GM08714 (cell line): ENCODE measurements around the gene CPSF3.
"Not testable (repeated sequence)": the region's sequence is repeated elsewhere in the genome, so short reads cannot be mapped to it uniquely, and the experiment has no call there.

Experiments used
- H3K4me3 ChIP-seq: fragments of 200-500 bp; sonication (Bioruptor generic); 2 replicates; pipeline ENCODE4 v1.5.1; 2014; ENCODE audit warnings: mild to moderate bottlenecking, low read length, inconsistent platforms
- ZNF274 ChIP-seq: IDR thresholded peaks from 2 replicates; pipeline ENCODE4 v1.6.1; 2012; ENCODE audit warnings: mild to moderate bottlenecking, low read depth, low read length

CPSF3 gene

DNA sequence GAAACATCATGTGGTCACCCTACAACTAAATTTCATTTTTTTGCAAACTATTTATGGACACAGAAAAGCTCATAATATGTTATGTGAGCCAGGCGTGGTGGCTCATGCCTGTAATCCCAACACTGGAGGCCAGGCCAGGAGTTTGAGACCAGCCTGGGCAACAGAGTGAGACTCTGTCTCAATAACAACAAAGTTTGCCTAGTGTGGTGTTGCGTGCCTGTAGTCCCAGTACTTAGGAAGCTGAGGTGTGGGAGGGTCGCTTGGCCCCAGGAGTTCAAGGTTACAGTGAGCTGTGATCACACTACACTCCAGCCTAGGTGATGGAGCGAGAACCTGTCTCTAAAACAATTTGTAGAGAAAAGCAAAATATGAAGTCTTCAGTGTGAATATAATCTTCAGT, 56.7 kb downstream of the CPSF3 start:
- H3K4me3 ChIP-seq: no peak overlapping the region
- TF ChIP-seq ZNF274: no peak

DNA sequence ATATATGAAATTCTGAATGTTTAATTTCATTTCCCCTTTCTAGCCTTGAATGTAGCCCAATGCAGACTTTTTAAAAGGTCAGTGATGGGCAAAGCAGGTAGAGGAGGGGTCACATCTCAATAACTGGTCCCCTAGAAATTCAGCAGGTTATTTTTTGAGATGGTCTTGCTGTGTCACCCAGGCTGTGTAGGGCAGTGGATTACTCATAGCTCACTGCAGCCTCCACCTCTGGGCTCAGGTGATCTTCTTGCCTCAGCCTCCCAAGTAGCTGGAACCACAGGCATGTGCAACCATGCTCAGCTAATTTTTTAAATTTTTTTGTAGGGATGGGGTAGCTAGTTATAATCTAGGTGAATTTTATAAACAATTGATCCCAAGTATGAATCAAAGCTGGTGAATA, 59.7 kb downstream of the CPSF3 start:
- no peak overlapping the region for H3K4me3 ChIP-seq
- no peak for TF ChIP-seq ZNF274

DNA sequence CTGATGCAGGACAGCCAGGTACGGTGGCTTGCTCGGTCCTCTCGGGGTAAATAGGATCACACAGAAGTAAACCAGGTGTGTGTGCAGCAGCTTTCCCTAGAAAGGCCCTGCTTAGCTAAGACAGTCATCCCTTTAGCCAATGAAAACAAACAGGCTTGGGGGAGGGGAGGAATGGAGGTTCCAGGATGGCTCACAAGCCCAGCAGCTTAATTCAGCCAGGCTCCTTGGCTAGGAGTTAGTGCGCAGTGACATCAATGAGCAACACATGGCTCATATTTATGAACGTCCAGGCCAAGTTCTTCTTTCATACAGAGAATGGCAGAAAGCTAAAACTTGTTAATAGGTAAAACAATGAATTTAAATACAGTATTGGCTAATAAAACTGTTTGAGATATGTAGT, 61.1 kb downstream of the CPSF3 start:
- no peak overlapping the region for H3K4me3 ChIP-seq

DNA sequence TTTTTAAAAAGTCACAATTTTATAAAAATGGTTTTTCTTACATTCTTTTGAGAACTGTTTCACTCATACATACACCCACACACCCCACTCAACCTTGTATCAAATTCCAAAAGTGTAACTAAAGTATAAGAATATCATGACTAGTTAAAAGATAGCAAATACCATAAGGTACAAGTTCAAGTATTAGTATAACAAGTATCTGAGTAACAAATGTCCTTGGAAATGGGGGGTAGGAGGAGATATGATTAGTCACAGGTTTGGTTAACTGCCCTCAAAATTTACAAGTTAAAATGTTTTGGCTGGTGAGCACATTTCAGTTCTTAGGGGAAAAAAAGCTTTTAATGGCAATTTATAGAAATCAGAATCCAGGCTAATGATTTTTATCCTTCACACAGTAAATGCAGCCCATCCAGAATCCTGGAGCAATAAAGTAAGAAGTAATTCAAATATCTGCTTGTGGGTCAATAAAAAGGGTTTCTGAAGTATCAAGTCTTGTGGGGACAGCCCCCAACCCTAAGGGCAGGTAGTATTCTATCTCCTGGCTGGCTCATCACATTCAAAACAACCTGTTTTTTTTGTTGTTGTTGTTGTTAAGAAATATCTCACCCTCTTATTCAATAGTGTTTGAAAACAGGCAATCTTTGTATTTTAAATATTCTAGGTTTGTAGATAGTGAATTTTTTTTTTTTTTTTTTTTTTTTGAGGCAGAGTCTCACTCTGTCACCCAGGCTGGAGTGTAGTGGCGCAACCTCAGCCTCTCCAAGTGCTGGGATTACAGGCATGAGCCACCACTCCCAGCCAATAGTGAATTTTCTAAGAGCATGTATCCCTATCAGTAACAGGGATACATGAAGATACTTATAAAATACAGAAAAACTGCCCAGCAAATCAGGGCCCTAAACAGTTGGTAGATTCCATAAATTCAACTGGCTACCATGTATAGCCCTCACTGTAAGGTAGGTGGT, 65.4 kb downstream of the CPSF3 start:
- no peak overlapping the region for H3K4me3 ChIP-seq
- no peak for TF ChIP-seq ZNF274

More for the DNA sequence above, 61.1 kb downstream of the CPSF3 start:
- no peak for TF ChIP-seq ZNF274

DNA sequence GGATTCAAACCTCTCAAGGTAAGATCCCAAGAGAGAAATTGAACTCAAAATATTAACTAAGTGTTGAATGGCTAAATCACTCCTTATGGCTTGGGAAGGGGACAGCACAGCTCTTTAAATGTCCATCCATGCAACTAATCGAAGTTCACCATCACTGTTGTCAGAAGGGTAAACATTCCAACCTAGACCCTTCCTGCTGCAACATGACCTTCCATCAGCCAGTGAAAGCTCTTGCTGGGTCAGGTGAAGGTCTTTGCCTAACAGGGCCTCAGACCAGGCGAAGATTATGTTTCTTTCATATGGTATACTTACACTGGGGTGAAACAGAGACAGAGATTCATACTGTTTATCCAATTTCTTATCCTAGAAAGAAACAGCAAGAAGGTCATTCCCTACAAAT, 67.3 kb downstream of the CPSF3 start:
- no peak for TF ChIP-seq ZNF274
- H3K4me3 ChIP-seq: no peak overlapping the region

DNA sequence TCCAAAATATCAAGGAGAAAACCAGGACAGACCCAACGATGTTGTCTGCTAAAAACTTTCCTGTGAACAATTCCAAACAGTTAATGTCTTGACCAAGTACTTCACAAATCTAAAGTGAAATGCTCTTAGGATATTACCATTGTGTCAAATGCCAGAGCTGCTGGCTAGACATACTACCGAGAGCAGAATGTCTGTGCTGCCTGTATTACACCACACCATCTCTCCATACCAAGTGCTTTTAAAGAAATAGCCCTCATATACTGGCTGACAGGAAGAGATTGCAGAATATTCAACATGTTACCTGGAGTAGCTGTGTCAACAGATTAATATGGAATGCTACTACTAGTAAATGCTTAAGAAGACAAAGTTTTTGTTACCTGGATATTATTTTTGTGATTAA, 69.5 kb downstream of the CPSF3 start:
- TF ChIP-seq ZNF274: no peak
- H3K4me3 ChIP-seq: no peak overlapping the region

DNA sequence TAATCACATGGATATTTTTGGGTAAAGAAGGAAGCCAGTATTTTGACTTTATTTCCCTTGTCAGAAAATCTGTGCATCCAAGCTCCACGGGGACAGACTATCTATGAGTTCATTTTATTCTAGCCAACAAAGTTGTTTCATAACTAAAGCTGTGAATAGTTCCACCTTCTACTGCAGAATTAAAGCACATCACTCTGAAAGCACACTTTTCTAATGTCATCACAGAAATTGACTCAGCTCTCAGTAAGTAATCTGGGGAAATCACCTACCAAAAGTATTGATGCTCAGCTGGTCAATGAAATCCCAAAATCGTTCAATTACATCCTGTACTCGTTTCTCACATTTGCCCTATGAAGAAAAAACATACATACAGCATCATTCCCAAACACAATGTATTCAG, 70.0 kb downstream of the CPSF3 start:
- H3K4me3 ChIP-seq: no peak overlapping the region
- TF ChIP-seq ZNF274: no peak

DNA sequence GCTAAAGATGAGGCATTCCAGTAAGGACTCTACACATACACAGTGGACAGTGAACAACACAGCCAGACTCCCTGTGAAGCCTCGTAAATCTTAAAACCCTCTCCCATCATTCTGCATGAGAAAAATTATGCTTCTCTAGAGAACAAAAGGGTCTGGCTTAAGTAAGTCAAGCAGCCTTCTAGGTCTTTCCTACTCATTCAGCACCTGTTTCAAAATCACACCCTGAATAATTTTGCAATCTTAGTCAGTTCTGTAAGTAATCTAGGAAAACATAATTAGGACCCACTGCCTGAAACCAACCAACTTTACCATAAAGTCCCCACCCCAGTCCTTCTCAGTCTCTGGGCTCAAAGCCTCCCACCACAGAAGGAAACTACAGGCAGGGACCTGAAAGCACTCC, 70.6 kb downstream of the CPSF3 start:
- no peak for TF ChIP-seq ZNF274
- no peak overlapping the region for H3K4me3 ChIP-seq

DNA sequence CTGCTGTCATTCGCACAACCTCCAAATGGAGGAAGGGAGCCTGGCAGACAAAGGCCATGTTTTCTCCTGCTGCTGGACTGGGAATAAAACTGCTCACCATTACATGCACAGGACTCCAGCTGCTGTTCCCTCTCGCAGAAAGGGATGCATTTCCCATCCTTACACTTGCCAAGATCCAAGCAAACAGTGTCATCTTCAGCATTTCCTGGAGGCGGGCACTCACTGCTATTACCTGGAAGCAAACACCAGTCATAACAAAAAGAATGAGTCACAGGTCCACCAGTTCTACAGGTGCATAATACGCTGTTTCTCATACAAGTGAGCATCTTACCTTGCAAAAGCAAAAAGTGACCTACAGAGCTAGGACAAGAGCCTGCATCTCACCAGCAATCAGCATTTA, 73.6 kb downstream of the CPSF3 start:
- TF ChIP-seq ZNF274: no peak
- H3K4me3 ChIP-seq: no peak overlapping the region

DNA sequence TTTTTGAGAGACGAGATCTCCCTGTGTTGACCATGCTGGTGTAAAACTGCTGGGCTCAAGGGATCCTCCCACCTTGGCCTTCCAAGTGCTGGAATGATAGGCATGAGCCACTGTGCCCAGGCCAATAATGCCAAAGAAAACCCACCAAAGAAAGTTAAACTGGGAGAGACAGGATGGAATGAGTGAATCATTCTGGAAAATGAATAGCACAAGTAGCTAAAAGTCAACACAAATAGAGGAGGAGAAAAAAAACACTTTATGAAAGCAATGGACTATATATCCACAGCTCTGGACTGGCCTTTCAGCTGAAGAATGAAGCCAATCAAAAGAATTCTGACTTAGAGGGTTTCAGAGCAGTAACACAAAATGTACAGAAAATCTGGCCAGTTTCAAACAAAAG, 74.8 kb downstream of the CPSF3 start:
- no peak for TF ChIP-seq ZNF274
- no peak overlapping the region for H3K4me3 ChIP-seq

DNA sequence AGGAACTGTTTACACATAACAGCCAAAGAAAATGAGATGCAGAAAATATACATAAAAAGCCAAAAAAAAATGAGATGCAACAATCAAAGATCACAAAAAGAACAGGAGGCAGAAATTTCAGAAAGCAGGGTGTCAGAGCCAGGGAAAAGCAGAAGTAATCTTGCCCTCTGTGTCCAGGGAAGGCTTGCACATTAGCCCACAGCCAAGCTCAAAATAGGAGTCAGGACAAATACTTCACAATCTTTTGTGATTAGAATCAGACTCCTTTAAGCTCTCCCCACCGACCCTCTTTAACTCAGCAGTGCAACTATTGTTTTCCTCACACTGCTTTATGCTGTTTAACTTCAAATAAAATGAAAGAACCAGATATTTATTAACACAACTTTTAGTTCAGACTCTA, 85.5 kb downstream of the CPSF3 start:
- no peak overlapping the region for H3K4me3 ChIP-seq
- TF ChIP-seq ZNF274: no peak

DNA sequence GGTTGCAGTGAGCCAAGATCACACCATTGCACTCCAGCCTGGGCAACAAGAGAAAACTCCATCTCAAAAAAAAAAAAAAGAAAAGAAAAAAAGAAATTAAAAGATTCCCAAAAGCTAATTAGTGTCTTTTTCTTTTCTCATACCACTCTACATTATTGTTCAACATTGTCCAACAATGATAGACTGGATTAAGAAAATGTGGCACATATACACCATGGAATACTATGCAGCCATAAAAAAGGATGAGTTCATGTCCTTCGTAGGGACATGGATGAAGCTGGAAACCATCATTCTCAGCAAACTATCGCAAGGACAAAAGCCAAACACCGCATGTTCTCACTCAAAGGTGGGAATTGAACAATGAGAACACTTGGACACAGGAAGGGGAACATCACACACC, 90.5 kb downstream of the CPSF3 start:
- not testable (repeated sequence) for H3K4me3 ChIP-seq

DNA sequence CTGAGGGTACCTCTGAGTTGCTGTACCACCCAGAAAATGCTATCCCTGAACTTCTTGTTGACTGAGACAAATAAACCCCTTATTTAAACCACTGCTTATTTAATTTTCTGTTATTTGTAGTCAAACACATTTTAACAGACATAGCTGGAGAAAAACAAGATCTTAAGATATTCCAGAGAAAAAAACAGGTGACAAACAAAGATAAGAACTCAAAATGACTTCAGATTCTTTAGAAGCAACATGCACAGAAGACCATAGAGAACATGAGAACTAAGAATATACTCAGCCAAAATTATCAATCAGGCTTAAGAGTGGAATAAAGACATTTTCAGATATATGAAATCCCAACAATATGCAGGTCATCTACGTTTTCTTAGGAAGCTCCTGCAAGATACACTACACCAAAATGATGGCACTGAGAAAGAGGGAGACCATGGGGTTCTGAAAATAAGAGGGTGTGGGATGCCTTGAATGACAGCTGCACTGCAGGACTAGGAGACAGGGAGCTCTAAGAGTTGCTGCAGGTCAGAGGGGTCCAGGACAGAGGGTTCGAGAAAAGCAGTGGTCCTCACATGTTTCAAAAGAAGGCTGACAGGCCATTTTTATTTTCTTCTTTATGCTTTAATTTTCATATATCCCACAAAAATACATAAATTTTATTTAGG, 93.8 kb downstream of the CPSF3 start:
- no peak overlapping the region for H3K4me3 ChIP-seq
- TF ChIP-seq ZNF274: no peak

DNA sequence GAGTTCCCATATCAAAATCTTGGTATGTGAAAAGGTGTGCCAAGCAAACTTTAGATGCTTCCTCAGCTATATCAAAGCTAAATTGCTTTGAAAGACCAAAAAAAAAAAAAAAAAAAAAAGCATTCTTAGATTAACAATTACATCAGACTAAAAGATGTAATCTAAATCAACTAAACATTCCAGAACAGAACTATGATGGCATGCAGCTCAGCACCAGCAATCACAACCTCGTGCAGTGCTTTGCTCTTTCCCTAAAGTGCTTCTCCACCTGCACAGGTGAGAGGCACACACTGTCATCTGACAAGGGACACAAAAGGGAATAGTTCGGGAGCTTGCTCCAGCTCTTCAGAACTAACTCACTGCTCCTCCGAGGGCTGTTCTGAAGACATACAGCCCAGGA, 94.7 kb downstream of the CPSF3 start:
- no peak for TF ChIP-seq ZNF274
- H3K4me3 ChIP-seq: no peak overlapping the region

DNA sequence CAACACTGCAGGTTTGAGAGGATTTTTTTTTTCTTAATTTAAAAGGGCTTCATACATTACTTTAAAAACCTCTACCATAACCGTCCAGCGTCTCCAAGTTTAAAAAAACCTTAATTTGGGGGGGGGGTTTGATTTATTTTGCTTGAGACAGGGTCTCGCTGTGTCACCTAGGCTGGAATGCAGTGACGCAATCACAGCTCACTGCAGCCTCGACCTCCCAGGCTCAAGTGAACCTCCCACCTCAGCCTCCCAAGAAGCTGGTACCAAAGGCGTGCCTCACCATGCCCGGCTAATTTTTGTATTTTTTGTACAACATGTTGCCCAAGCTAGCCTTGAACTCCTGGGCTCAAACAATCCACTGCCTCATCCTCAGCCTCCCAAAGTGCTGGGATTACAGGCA, 95.3 kb downstream of the CPSF3 start:
- no peak for TF ChIP-seq ZNF274
- H3K4me3 ChIP-seq: no peak overlapping the region
